EH (cell line): Measurements from ENCODE around the gene PIK3CD.

Experiments used
- DNase-seq: peaks from one replicate; pipeline ENCODE4 v3.0.0-alpha.2; 2015; ENCODE audit warnings: low read depth

The PIK3CD gene

GRCh38 chr1:9719978-9720722 lies 68.6 kb downstream of the PIK3CD start:
- DNase-seq: no peak

- no peak for DNase-seq
Measured at GRCh38 chr1:9720785-9721605, 69.5 kb downstream of the PIK3CD start.

- DNase-seq: peak; percentile 22
Measured at GRCh38 chr1:9721606-9722377, 70.3 kb downstream of the PIK3CD start.

- no peak for DNase-seq
Measured at GRCh38 chr1:9722378-9722749, 70.8 kb downstream of the PIK3CD start.

- no peak for DNase-seq
Measured at GRCh38 chr1:9723068-9723805, 71.7 kb downstream of the PIK3CD start.

- DNase-seq: no peak
Measured at GRCh38 chr1:9723926-9724325, 72.4 kb downstream of the PIK3CD start.

GRCh38 chr1:9724706-9725476 lies 73.4 kb downstream of the PIK3CD start:
- peak; percentile 63 for DNase-seq

GRCh38 chr1:9726406-9726805 lies 74.9 kb downstream of the PIK3CD start:
- DNase-seq: no peak

- DNase-seq: no peak
Measured at GRCh38 chr1:9726905-9727595, 75.5 kb downstream of the PIK3CD start.

- DNase-seq: no peak
Measured at GRCh38 chr1:9728451-9729295, 77.1 kb downstream of the PIK3CD start.

GRCh38 chr1:9729523-9729922 lies 78.0 kb downstream of the PIK3CD start:
- DNase-seq: no peak

GRCh38 chr1:9730096-9730901 lies 78.8 kb downstream of the PIK3CD start:
- DNase-seq: no peak

GRCh38 chr1:9731051-9731537 lies 79.6 kb downstream of the PIK3CD start:
- DNase-seq: no peak

GRCh38 chr1:9731561-9731960 lies 80.0 kb downstream of the PIK3CD start:
- DNase-seq: no peak

GRCh38 chr1:9732123-9732971 lies 80.8 kb downstream of the PIK3CD start:
- no peak for DNase-seq

- DNase-seq: no peak
Measured at GRCh38 chr1:9733160-9733789, 81.7 kb downstream of the PIK3CD start.

- no peak for DNase-seq
Measured at GRCh38 chr1:9735800-9736199, 84.3 kb downstream of the PIK3CD start.
